NK-92 (cell line): ENCODE measurements around the gene CLPSL2.
"Not testable (repeated sequence)": the region's sequence is repeated elsewhere in the genome, so short reads cannot be mapped to it uniquely, and the experiment has no call there.

Experiments used
- DNase-seq: peaks from one replicate; lab custom pipeline; 2025; ENCODE audit not compliant: unreplicated experiment; lab: John Stamatoyannopoulos, UW

CLPSL2 gene

DNA sequence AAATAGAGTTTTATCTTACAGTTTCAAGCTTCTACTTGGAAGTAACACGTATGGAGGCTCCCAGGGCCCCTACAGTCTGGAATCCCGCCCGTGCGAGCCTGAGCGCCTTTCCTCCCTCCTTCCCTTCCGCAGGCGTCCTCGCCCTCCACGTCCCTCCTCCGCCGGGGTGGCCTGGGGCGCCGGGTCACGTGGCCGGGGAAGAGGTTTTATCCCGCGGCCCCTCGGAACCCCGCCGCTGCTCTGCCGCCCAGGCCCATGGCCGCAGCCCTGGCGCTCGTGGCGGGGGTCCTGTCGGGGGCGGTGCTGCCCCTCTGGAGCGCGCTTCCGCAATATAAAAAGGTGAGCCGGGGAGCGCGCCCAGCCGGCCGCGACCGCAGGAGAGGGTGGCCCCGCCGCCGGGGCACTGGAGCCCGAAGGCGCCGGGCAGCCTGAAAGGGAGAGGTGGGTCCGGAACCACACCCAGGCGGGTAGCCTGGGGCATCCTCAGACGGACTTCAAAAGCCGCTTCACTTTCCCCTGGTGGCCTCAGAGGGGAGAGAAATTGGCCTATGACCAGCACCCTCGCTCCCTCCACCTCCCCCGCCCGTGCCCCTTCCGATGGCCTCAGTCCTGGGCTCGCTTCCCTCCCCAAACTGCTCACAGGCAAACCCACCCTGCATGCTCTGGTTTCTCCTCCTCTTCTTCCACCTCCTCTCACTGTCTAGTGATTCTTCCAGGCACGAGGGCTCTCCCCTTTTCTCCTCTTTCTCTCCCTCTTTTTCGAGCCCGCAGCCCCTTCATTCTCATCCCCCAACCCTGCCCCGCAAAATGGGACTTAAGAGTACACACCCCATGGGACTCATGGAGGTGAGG lies at the start of gene CLPSL2:
Gene CLPSL2, plus strand, starts transcription at position 235 of the 852 bp plus-strand sequence. Its CDS starts 21 bp downstream, at position 256.
- no peak for DNase-seq

- no peak for DNase-seq
Measured at GRCh38 chr6:35727231-35727934, 49.0 kb upstream of the CLPSL2 start.

DNA sequence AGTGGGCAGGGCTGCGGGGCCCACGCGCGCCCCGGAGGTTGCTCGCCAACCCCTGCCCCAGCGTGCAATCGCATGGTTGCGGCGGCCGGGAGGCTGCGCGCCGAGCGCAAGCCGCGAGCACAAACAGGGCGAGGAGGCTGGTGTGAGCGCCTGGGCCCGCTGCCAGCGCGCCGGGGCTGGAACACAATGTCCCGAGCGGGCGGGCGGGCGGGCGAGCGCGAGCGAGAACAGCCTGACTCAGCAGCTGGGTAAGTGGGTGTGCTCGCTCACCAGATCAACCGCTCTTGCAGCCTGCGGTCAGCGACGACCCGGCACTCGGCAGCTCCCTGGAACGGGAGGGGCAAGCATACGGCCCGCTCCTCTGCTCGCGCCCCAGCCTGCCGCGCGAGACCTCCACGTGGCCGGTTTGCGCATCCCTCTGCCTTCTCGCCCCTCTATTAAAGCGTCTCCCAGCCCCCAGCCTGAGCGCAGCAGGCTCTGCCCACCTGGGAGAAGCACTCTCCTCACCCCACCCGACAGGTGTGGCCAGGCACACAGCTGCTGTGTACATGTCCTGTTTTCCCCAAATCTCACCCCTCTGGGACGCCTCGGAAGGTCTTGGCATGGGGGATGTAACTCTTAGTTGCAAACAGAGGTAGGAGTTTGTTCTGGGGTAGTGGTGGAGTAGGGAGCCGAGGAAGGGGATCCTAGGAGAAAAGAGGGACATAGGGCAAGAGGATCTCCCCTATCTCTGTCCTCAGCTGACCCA lies 48.3 kb upstream of the CLPSL2 start:
- peak; percentile 44 for DNase-seq

- no peak for DNase-seq
Measured at GRCh38 chr6:35728683-35729678, 47.4 kb upstream of the CLPSL2 start.

- DNase-seq, result no peak
Measured at GRCh38 chr6:35729722-35730121, 46.7 kb upstream of the CLPSL2 start.

GRCh38 chr6:35730745-35731413 lies 45.5 kb upstream of the CLPSL2 start:
- DNase-seq, result no peak

DNA sequence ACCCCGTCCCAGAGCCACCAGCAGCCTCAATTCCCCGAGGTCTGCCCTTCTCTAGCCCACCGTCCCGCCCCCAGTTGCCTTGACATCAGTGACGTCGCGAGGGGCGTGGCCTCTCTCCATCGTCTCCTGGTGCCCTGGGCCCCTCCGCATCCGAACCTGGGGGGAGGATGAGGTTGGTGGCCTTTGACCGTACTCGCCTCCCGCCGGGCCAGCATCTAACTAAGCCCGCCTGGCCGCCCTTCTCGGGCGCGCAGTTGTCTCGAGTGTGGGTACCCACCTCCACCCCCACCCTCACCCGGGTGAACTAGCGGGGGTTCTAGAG lies 45.0 kb upstream of the CLPSL2 start:
- peak; percentile 59 for DNase-seq

GRCh38 chr6:35731736-35732532 lies 44.5 kb upstream of the CLPSL2 start:
- DNase-seq, result peak; percentile 27

DNA sequence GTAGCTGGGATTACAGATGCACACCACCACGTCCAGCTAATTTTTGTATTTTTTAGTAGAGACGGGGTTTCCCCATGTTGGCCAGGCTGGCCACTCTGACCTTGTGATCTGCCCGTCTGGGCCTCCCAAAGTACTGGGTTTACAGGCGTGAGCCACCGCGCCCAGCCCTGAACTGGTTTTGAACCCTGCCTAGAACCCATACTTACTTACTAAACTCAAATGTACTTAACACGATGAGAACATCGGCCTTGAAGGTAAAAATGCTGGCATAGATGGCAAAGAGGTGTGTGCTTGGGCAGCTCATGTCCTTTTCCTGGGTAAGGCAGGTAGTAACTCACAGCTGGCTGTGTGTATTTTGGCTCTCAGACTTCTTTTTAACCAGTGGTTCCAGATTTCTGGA lies 42.8 kb upstream of the CLPSL2 start:
- no peak for DNase-seq

GRCh38 chr6:35734319-35734718 lies 42.1 kb upstream of the CLPSL2 start:
- not testable (repeated sequence) for DNase-seq

DNA sequence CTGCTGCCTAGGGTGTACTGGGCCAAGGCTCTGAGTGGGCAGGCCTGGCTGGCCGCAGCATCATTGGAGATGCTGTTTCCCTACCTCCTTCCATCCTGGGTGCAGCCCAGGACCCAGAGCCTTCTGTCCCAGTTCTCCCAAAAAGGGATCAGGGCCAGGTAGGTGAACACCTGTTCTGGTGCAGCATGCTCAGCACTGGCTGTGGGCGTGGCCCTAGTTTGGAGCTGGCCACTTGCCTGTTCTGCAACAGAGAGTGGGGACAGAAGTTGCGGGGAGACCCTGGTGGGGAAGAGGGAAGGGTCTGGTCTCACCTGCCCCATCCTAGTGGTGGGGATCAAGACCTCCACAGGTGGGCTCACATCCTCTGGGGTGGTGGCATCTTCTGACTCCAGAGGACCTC lies 40.9 kb upstream of the CLPSL2 start:
- DNase-seq, result no peak

GRCh38 chr6:35736253-35736894 lies 40.0 kb upstream of the CLPSL2 start:
- peak; percentile 35 for DNase-seq

DNA sequence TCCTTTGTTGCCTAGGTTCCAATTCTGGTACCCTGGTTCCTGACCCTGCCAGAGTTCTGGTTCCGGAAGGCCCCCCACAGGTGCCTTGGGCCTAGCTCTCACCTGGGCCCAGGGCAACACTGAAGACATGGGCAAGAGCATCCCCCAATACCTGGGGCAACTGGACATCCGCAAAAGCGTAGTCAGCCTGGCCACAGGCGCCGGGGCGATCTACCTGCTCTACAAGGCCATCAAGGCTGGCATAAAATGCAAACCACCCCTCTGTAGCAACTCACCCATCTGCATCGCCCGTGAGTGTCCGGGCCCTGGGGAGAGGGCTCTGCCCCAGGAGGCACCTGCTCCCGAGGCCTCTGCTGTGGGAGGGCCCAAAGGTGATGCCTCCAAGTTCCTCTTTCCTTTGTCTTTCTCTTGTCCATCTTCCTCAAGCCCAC lies 39.4 kb upstream of the CLPSL2 start, which contains the start of gene ARMC12:
Gene ARMC12, plus strand, starts transcription at position 51 of the 431 bp plus-strand sequence. Its CDS starts 77 bp downstream, at position 128.
- no peak for DNase-seq

GRCh38 chr6:35737413-35738211 lies 38.8 kb upstream of the CLPSL2 start:
- no peak for DNase-seq

DNA sequence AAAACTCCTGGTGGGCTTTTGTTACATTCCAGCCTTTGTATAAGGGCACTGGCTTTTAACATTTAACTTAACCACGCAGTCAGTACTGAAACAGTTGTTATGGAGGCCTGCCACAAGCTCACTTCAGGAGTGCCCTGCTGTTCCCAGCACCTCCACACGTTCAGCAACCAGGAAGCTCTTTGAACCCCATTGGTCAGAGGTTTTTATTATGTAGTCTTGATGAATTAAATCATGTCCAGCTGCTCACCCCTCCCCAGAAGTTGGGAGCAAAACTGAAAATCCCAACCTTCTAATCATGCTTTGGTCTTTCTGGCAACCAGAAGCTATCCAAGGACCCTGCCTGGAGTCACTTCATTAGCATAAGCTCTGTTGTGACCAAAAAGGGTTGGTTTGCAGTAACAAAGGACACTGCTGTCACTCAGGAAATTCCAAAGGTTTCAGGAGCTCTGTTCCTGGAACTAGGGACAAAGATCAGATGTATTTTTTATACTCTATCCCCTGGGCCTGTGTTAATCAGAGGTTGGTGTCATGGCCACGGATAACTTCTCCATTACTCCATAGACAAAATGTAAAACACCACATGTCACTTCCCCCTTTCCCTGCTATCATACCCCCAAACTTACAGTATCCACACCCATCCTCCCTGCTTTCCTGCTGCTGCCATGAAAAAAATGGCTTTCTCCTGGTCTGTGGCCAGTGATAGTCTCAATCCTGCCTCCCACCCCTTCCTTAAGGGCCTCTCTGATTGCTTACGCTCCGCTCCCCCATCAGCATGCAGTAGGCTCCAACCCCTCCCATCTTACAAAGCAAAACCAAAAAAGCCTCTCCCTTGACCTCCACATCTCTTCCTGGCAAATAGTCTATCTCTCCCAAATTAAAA lies 36.5 kb upstream of the CLPSL2 start:
- no peak for DNase-seq

GRCh38 chr6:35742842-35743241 lies 33.6 kb upstream of the CLPSL2 start:
- DNase-seq, result no peak

- no peak for DNase-seq
Measured at GRCh38 chr6:35745509-35745908, 30.9 kb upstream of the CLPSL2 start.
